IMR-90 (cell line): ENCODE data around the gene ABHD10. TPM values are rescaled to one million over a fixed set of nuclear protein-coding genes. Genes with fewer than 3 reads are reported as not detected.

Experiments used
- ATAC-seq: fragments of 200-7000 bp; cut with Tn5 transposase; 2 replicates; pipeline ENCODE4 v1.9.1; 2020; ENCODE audit warnings: low read depth, mild to moderate bottlenecking, moderate library complexity
- BruUV-seq: library from RNA; stranded (reverse); fragments of 400-500 nt; replicated peaks from 2 replicates; lab custom pipeline; 2021; lab: Mats Ljungman, UMichigan
- CTCF ChIA-PET: fragments of 300-600 bp; formaldehyde crosslinking; extraction: SDS; loops from one replicate; lab custom pipeline; 2021; ENCODE audit warnings: antibody characterized with exemption; lab: Yijun Ruan, JAX
- POLR2A ChIA-PET: fragments of 300-600 bp; sonication (Branson Sonifier 250); formaldehyde crosslinking; loops from one replicate; lab custom pipeline; 2022; ENCODE audit warnings: antibody characterized with exemption; ENCODE audit not compliant: unreplicated experiment; lab: Charles Lee
- DNase-seq: peaks from one replicate; pipeline ENCODE4 v3.0.0; 2013
- H2AFZ ChIP-seq: replicated peaks from 2 replicates; pipeline ENCODE3; 2013; ENCODE audit warnings: low read length, mild to moderate bottlenecking; ENCODE audit not compliant: poor library complexity
- H2AK5ac ChIP-seq: 2 replicates; pipeline ENCODE4 v1.6.1; 2013; ENCODE audit warnings: low read depth, low read length, inconsistent platforms
- H2AK9ac ChIP-seq: replicated peaks from 2 replicates; pipeline ENCODE3; 2013; ENCODE audit warnings: mild to moderate bottlenecking, low read depth, low read length, moderate library complexity; ENCODE audit not compliant: poor library complexity
- H2BK120ac ChIP-seq: 2 replicates; pipeline ENCODE4 v1.6.1; 2013; ENCODE audit warnings: low read depth, low read length, inconsistent platforms
- H2BK15ac ChIP-seq: 3 replicates; pipeline ENCODE4 v1.6.1; 2013; ENCODE audit warnings: low read depth, low read length, inconsistent platforms
- H2BK20ac ChIP-seq: 2 replicates; pipeline ENCODE4 v1.6.1; 2013; ENCODE audit warnings: low read depth, mild to moderate bottlenecking, inconsistent platforms, low read length, moderate library complexity
- H2BK5ac ChIP-seq: 2 replicates; pipeline ENCODE4 v1.6.1; 2013; ENCODE audit warnings: mild to moderate bottlenecking, low read depth, low read length, inconsistent platforms; ENCODE audit not compliant: poor library complexity, severe bottlenecking
- H3K14ac ChIP-seq: replicated peaks from 2 replicates; pipeline ENCODE4 v1.6.1; 2013; ENCODE audit warnings: low read depth, low read length, inconsistent platforms
- H3K18ac ChIP-seq: 2 replicates; pipeline ENCODE4 v1.6.1; 2013; ENCODE audit warnings: low read depth, low read length, control low read depth
- H3K23ac ChIP-seq: 2 replicates; pipeline ENCODE4 v1.6.1; 2013; ENCODE audit warnings: low read depth, low read length, inconsistent platforms
- H3K27ac ChIP-seq: 2 replicates; pipeline ENCODE4 v1.5.1; 2013; ENCODE audit warnings: mild to moderate bottlenecking, control low read depth, low read length; ENCODE audit not compliant: insufficient read depth
- H3K27me3 ChIP-seq: 2 replicates; pipeline ENCODE4 v1.6.1; 2013; ENCODE audit warnings: low read length; ENCODE audit not compliant: control insufficient read depth, insufficient read depth
- H3K36me3 ChIP-seq: 2 replicates; pipeline ENCODE4 v1.6.1; 2013; ENCODE audit warnings: low read length, mixed read lengths; ENCODE audit not compliant: control insufficient read depth, insufficient read depth
- H3K4ac ChIP-seq: 2 replicates; pipeline ENCODE4 v1.6.1; 2013; ENCODE audit warnings: low read depth, low read length, inconsistent platforms
- H3K4me1 ChIP-seq: 2 replicates; pipeline ENCODE4 v1.6.1; 2013; ENCODE audit warnings: low read length, mixed read lengths; ENCODE audit not compliant: control insufficient read depth, insufficient read depth
- H3K4me2 ChIP-seq: 2 replicates; pipeline ENCODE4 v1.6.1; 2013; ENCODE audit warnings: low read depth, mild to moderate bottlenecking, control low read depth, low read length, moderate library complexity
- H3K4me3 ChIP-seq: 2 replicates; pipeline ENCODE4 v1.5.1; 2013; ENCODE audit warnings: low read depth, mild to moderate bottlenecking, control low read depth, low read length, moderate library complexity; ENCODE audit not compliant: insufficient read depth
- H3K56ac ChIP-seq: 2 replicates; pipeline ENCODE4 v1.6.1; 2013; ENCODE audit warnings: low read length, inconsistent platforms; ENCODE audit not compliant: insufficient read depth; ENCODE audit errors: extremely low read depth
- H3K79me1 ChIP-seq, 2 experiments: 2 replicates each; pipeline ENCODE4 v1.6.1; 2013; ENCODE audit warnings: low read length in 2 of 2, inconsistent platforms in 1 of 2, low read depth in 1 of 2
- H3K9ac ChIP-seq: 2 replicates; pipeline ENCODE4 v1.6.1; 2013; ENCODE audit warnings: low read depth, low read length, control low read depth
- H3K9me1 ChIP-seq: 2 replicates; pipeline ENCODE4 v1.6.1; 2013; ENCODE audit warnings: low read length, inconsistent platforms; ENCODE audit not compliant: insufficient read depth
- H3K9me3 ChIP-seq: 2 replicates; pipeline ENCODE4 v1.6.1; 2013; ENCODE audit warnings: low read length; ENCODE audit not compliant: control insufficient read depth, insufficient read depth
- H4K20me1 ChIP-seq: 2 replicates; pipeline ENCODE4 v1.6.1; 2013; ENCODE audit warnings: low read length, inconsistent platforms; ENCODE audit not compliant: insufficient read depth
- H4K5ac ChIP-seq: 2 replicates; pipeline ENCODE4 v1.6.1; 2013; ENCODE audit warnings: mild to moderate bottlenecking, low read depth, low read length, control low read depth
- H4K8ac ChIP-seq, 2 experiments: 2 replicates each; pipeline ENCODE4 v1.6.1; 2013; ENCODE audit warnings: low read depth in 2 of 2, low read length in 2 of 2, control low read depth in 1 of 2, inconsistent platforms in 1 of 2
- H4K91ac ChIP-seq: 2 replicates; pipeline ENCODE4 v1.6.1; 2013; ENCODE audit warnings: low read depth, low read length, inconsistent platforms; ENCODE audit not compliant: insufficient read depth
- CEBPB ChIP-seq: IDR thresholded peaks from 2 replicates; pipeline ENCODE4 v1.6.1; 2012; ENCODE audit warnings: low read depth, low read length, improper control_type of control experiment
- CHD1 ChIP-seq: IDR thresholded peaks from 2 replicates; pipeline ENCODE4 v1.6.1; 2012; ENCODE audit warnings: low read depth, low read length, improper control_type of control experiment
- FOS ChIP-seq: fragments of 150-350 bp; IDR thresholded peaks from 2 replicates; pipeline ENCODE4 v1.6.1; 2016; ENCODE audit warnings: low read depth, low read length
- MAFK ChIP-seq: IDR thresholded peaks from 2 replicates; pipeline ENCODE4 v1.6.1; 2012; ENCODE audit warnings: low read depth, low read length, improper control_type of control experiment
- MAZ ChIP-seq: IDR thresholded peaks from 2 replicates; pipeline ENCODE4 v1.6.1; 2012; ENCODE audit warnings: low read depth, mild to moderate bottlenecking, low read length, improper control_type of control experiment, moderate library complexity, borderline replicate concordance
- NFE2L2 ChIP-seq: fragments of 150-350 bp; IDR thresholded peaks from 2 replicates; pipeline ENCODE4 v1.6.1; 2016; ENCODE audit warnings: low read depth, mild to moderate bottlenecking, low read length
- POLR2A ChIP-seq: IDR thresholded peaks from 2 replicates; pipeline ENCODE4 v1.6.1; 2012; ENCODE audit warnings: mild to moderate bottlenecking, low read depth, low read length
- RAD21 ChIP-seq: IDR thresholded peaks from 2 replicates; pipeline ENCODE4 v1.6.1; 2012; ENCODE audit warnings: low read length, improper control_type of control experiment
- RFX5 ChIP-seq: IDR thresholded peaks from 2 replicates; pipeline ENCODE4 v1.8.0; 2012; ENCODE audit warnings: low read depth, mild to moderate bottlenecking, low read length, moderate library complexity
- SMC3 ChIP-seq: fragments of 150-350 bp; IDR thresholded peaks from 2 replicates; pipeline ENCODE4 v1.6.1; 2016; ENCODE audit warnings: low read depth, mild to moderate bottlenecking, antibody characterized with exemption, low read length, moderate library complexity
- WGBS, 2 experiments: methylation state at CpG; one replicate each; pipeline versions ENCODE4 v1.1.5 to v1.1.7; 2013; ENCODE audit warnings: missing lambda C conversion rate in 2 of 2; ENCODE audit not compliant: insufficient read length in 1 of 2; ENCODE audit errors: extremely low coverage in 2 of 2; 5-methylcytosine and 5-hydroxymethylcytosine counted together
- dilution Hi-C: fragments of 300-500 bp; cut with HindIII; formaldehyde crosslinking; loops from one replicate; pipeline ENCODE4 v1.14.3; 2018; ENCODE audit warnings: low sequenced_read_pairs; ENCODE audit not compliant: unreplicated experiment
- in situ Hi-C: fragments of 300-500 bp; cut with MboI; formaldehyde crosslinking; loops from 3 replicates; pipeline ENCODE4 v1.14.3; 2019; ENCODE audit warnings: low sequenced_read_pairs, inconsistent platforms, mixed read lengths
- intact Hi-C: fragments of 100-400 bp; cut with micrococcal nuclease; formaldehyde crosslinking; loops from 2 replicates; pipeline ENCODE4 v1.10.0; 2022
- polyA plus RNA-seq, 3 experiments: library from polyadenylated mRNA; depleted of rRNA; stranded (reverse); fragments of >200 nt; gene quantifications; 2 replicates each; pipeline ENCODE4 v1.2.3, GENCODE V29; 2012; ENCODE audit warnings: low replicate concordance in 1 of 3
- total RNA-seq: library from RNA; depleted of rRNA; stranded (reverse); fragments of >200 nt; gene quantifications from 2 replicates; pipeline ENCODE4 v1.2.3, GENCODE V29; 2012
- TF ChIP-seq, protein P1 (sequence below): fragments of 150-350 bp; IDR thresholded peaks from 2 replicates; pipeline ENCODE4 v1.6.1; 2016; ENCODE audit warnings: low read depth, mild to moderate bottlenecking, low read length, moderate library complexity, borderline replicate concordance
- TF ChIP-seq, protein P2 (sequence below): conservative IDR thresholded peaks from 2 replicates; pipeline ENCODE4 v1.5.1; 2012; ENCODE audit warnings: mild to moderate bottlenecking, low read depth, low read length, improper control_type of control experiment
- TF ChIP-seq, protein P3 (sequence below): fragments of 150-350 bp; IDR thresholded peaks from 2 replicates; pipeline ENCODE4 v1.6.1; 2017; ENCODE audit warnings: mild to moderate bottlenecking, antibody characterized with exemption, low read length, low read depth

ABHD10 gene
- total and polyA plus RNA-seq, 2 of the 4 experiments (the other 2 are of a cell fraction), result 24.7 to 57.2 TPM

DNA sequence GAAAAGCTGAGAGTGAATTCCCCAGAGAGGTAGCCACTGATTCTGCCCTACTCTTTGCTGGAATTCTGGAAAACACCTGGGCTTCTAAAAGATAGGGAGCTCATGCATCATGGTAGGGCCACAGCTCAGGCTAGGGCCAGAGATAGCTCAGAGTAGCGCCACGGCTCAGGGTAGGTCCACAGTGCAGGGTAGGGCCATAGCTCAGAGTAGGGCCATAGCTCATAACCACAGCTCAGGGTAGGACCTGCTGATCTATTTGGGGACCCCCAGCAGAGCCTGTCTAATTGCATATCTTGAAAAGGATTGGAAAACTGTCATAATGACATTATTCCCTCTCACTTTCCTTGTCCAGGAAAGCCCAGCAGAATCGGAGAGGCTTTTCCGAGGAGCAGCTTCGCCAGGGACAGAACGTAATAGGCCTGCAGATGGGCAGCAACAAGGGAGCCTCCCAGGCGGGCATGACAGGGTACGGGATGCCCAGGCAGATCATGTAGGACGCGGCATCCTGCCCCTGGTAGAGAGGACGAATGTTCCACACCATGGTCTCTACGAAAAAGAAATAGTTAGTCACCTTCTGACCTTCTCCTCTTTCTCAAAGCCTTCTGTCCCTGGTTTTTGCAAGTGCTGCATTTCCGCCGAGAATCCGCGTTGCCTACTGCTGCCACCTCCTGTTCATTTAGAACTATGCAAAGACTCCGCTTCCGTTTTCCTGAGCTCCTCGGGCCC lies 34.4 kb downstream of the ABHD10 start:
- WGBS, 2 experiments, result 90% methylated on average over 2 of the region's 19 CpGs; no CpG with 5 or more reads in 1 of the 2 experiments
- Histone ChIP-seq H3K27ac (no peak overlapping the region), H2BK5ac (no peak overlapping the region), H2AK5ac (no peak overlapping the region), H3K4me3 (no peak overlapping the region), H3K79me1 (no peaks in the 10 kb centered on the region), H2BK15ac (no peak overlapping the region), H2BK120ac (no peak overlapping the region), H2AFZ (peak overlapping the region; percentile 85), H3K14ac (no peak overlapping the region), H3K36me3 (no peaks in the 10 kb centered on the region), H3K23ac (no peak overlapping the region), H3K18ac (no peak overlapping the region), H2AK9ac (no peak overlapping the region), H3K27me3 (no peaks in the 10 kb centered on the region), H3K9me1 (no peaks in the 10 kb centered on the region), H4K8ac (no peak overlapping the region), H3K9ac (no peak overlapping the region), H4K91ac (no peak overlapping the region), H3K9me3 (no peaks in the 10 kb centered on the region), H3K4me1 (peaks cover 7% of the 10 kb centered on the region), H4K20me1 (no peaks in the 10 kb centered on the region), H3K4me2 (no peak overlapping the region), H4K5ac (no peak overlapping the region), H3K56ac (no peak overlapping the region), H2BK20ac (no peak overlapping the region), H3K4ac (no peak overlapping the region)
- intact Hi-C loops (loop anchor here (1.0 kb wide), 2 partner anchors 24 to 296 kb away; no protein-coding TSS in a partner anchor), dilution Hi-C loops (no loop called here), in situ Hi-C loops (no loop called here)
- peak; percentile 93 for ATAC-seq
- TF ChIP-seq RFX5 (no peak), MAZ (no peak), SMC3 (peak; percentile 82), RAD21 (peak; percentile 87), POLR2A (no peak), CEBPB (no peak), MAFK (peak; percentile 80), CHD1 (no peak), NFE2L2 (no peak), FOS (no peak)
- TF ChIP-seq, protein P1, sequence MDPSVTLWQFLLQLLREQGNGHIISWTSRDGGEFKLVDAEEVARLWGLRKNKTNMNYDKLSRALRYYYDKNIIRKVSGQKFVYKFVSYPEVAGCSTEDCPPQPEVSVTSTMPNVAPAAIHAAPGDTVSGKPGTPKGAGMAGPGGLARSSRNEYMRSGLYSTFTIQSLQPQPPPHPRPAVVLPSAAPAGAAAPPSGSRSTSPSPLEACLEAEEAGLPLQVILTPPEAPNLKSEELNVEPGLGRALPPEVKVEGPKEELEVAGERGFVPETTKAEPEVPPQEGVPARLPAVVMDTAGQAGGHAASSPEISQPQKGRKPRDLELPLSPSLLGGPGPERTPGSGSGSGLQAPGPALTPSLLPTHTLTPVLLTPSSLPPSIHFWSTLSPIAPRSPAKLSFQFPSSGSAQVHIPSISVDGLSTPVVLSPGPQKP, result no peak
- TF ChIP-seq, protein P2, sequence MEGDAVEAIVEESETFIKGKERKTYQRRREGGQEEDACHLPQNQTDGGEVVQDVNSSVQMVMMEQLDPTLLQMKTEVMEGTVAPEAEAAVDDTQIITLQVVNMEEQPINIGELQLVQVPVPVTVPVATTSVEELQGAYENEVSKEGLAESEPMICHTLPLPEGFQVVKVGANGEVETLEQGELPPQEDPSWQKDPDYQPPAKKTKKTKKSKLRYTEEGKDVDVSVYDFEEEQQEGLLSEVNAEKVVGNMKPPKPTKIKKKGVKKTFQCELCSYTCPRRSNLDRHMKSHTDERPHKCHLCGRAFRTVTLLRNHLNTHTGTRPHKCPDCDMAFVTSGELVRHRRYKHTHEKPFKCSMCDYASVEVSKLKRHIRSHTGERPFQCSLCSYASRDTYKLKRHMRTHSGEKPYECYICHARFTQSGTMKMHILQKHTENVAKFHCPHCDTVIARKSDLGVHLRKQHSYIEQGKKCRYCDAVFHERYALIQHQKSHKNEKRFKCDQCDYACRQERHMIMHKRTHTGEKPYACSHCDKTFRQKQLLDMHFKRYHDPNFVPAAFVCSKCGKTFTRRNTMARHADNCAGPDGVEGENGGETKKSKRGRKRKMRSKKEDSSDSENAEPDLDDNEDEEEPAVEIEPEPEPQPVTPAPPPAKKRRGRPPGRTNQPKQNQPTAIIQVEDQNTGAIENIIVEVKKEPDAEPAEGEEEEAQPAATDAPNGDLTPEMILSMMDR, result peak; percentile 82
- TF ChIP-seq, protein P3, sequence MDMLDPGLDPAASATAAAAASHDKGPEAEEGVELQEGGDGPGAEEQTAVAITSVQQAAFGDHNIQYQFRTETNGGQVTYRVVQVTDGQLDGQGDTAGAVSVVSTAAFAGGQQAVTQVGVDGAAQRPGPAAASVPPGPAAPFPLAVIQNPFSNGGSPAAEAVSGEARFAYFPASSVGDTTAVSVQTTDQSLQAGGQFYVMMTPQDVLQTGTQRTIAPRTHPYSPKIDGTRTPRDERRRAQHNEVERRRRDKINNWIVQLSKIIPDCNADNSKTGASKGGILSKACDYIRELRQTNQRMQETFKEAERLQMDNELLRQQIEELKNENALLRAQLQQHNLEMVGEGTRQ, result no peak
- POLR2A ChIA-PET, result interaction anchor here (0.6 kb wide), 1 partner anchor 51 kb away, joined by 4 read pairs; no protein-coding TSS in a partner anchor
- DNase-seq, result peak; percentile 80
- BruUV-seq, result no TSS peak
- CTCF ChIA-PET, result interaction anchor here (0.6 to 3.1 kb wide), 15 partner anchors 11 to 293 kb away, joined by 3 to 17 read pairs (median 4); partner anchors contain the start of genes ABHD10 and TAGLN3
